Epithelial cell of esophagus (primary cell): ENCODE results near the gene FNTB.

ENCODE experiments used
- DNase-seq: peaks from one replicate; pipeline ENCODE4 v3.0.0; 2010; ENCODE audit warnings: low read depth
- H3K4me3 ChIP-seq: 2 replicates; pipeline ENCODE4 v1.5.1; 2011; ENCODE audit warnings: mild to moderate bottlenecking, low read length, control low read depth
- TF ChIP-seq, protein P1 (sequence below): IDR thresholded peaks from 2 replicates; pipeline ENCODE4 v1.5.1; 2011; ENCODE audit warnings: low read depth, mild to moderate bottlenecking, low read length, control low read depth, inconsistent platforms; ENCODE audit not compliant: insufficient read depth; ENCODE audit errors: missing control alignments

FNTB gene

DNA sequence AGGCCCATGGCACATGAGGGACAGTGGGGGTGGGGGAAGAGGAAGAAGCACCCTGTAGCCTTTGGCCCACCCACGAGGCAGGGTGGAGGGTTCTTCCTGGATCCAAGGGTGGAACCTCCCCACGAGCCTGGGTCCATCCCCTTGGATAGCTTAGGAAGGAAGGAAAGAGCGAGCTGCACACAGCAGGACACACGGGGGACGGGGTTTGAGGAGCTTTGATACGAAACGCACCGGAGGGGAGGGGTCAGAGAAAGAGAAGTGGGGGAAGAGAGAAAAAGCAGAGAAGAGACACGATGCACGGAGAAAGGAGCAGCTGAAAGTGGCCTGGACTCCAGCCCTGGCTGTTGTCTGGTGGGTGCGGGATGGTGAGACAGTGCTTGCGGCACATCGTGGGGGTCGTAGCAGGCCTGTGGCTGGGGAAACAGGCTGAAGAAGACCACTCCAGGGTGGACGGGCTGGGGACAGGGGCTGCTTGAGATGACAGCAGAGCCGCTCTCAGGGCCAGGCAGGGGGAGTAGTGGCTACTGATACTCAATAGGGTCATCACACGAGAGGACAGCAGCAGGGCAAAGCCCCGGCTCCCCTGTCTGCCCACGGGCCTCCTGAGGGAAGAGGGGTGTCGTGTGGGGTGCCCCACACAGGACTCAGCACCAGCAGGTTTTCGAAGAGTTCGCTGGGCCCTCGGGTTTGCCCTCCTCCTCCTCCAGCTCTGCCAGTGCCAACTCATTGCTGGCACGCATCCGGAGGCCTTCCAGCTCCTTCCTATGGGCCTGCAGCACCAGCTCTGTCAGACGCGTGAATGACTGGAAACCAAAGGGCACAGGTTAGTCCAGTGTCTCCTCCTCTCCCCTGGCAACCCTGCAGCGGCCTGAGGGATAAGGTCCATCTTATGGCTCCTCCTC lies 38.7 kb upstream of the FNTB start:
- no peak for DNase-seq
- no peak overlapping the region for H3K4me3 ChIP-seq
- TF ChIP-seq, protein P1, sequence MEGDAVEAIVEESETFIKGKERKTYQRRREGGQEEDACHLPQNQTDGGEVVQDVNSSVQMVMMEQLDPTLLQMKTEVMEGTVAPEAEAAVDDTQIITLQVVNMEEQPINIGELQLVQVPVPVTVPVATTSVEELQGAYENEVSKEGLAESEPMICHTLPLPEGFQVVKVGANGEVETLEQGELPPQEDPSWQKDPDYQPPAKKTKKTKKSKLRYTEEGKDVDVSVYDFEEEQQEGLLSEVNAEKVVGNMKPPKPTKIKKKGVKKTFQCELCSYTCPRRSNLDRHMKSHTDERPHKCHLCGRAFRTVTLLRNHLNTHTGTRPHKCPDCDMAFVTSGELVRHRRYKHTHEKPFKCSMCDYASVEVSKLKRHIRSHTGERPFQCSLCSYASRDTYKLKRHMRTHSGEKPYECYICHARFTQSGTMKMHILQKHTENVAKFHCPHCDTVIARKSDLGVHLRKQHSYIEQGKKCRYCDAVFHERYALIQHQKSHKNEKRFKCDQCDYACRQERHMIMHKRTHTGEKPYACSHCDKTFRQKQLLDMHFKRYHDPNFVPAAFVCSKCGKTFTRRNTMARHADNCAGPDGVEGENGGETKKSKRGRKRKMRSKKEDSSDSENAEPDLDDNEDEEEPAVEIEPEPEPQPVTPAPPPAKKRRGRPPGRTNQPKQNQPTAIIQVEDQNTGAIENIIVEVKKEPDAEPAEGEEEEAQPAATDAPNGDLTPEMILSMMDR, result no peak

DNA sequence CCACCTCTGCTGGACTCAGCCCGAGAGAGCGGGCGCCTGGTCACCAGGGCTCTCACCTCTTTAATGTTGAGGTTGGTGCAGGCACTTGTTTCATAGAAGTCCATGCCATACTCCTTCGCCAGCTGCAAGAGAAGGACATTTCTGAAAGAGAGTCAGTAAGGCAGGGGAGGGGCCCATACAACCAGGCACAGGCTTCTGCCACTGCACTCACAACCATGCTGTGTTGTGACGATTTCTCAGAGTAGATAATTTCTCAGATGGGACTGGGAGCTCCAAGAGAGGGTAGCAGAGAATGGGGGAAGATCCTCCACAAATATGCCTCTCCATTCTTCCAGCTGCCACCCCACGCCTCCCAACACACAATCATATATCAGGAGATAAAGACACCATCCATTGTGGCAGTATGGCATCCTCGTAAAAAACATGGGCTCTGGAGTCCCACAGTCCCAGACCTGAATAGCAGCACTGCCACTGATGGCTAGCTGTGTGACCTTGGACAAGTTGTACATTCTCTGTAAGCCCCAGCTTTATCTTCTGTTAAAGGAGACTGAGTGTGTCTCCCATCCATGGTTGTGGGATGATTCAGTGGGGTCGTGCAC lies 38.0 kb upstream of the FNTB start:
- DNase-seq, result no peak
- H3K4me3 ChIP-seq, result no peak overlapping the region
- TF ChIP-seq, protein P1, result no peak

DNA sequence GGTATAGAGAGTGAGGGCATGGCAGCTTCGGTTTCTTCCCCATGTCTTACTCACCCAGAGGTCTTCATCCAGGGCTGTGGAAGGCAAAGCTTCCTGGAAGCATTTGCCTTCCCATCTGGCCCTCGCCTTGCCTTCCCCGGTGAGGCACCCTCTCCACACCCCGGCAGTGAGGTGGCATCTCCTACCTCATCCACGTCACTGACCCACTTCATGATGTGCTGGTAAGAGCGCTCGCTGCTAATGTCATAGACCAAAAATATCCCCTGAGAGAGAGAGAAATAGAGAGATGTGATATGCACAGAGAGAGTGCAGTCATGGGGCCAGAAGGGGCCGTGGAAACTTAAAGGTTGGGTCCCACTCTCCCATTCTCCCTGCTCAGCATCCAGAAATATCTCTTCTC lies 35.8 kb upstream of the FNTB start:
- no peak overlapping the region for H3K4me3 ChIP-seq
- TF ChIP-seq, protein P1, result no peak
- no peak for DNase-seq

DNA sequence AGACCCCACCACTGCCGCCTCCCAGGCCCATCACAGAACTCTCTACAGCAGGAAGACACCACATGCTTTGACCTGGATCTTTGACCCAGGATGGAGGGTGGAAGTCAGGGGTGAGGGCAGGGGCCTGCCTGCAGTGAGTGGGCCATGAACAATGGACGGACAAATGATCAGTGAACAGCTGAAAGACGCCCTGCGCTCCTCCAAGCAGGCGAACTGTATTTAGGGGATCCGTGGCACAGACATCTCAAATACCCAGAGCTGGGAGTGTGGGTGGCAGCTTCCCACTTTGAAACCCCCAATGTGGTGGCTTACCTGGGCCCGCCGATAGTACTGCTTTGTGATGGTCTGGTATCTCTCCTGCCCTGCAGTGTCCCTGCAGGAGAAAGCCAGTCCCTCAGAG lies 35.4 kb upstream of the FNTB start:
- no peak overlapping the region for H3K4me3 ChIP-seq
- TF ChIP-seq, protein P1, result no peak

DNA sequence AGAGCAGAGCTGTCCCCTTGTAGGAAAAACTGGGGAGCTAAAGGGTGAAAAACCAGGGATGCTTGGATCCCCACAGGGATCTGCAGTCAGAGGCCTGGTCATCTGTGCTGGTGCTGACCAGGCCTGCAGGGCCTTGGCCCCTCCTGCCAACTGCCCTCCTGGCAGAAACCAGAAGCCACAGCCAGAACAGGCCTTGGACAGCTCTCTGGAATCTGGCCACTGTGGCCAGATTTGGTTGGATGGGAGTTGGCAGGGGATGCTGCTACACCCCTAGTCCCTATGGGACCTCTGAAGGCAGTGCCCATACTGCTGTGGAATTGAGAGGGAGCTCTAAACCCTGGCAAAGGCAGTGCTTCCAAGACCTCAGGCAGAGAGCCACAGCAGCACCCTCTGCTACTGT lies 35.0 kb upstream of the FNTB start:
- TF ChIP-seq, protein P1, result no peak
- H3K4me3 ChIP-seq, result no peak overlapping the region
- DNase-seq, result no peak

More for the DNA sequence above, 35.4 kb upstream of the FNTB start:
- DNase-seq, result no peak

DNA sequence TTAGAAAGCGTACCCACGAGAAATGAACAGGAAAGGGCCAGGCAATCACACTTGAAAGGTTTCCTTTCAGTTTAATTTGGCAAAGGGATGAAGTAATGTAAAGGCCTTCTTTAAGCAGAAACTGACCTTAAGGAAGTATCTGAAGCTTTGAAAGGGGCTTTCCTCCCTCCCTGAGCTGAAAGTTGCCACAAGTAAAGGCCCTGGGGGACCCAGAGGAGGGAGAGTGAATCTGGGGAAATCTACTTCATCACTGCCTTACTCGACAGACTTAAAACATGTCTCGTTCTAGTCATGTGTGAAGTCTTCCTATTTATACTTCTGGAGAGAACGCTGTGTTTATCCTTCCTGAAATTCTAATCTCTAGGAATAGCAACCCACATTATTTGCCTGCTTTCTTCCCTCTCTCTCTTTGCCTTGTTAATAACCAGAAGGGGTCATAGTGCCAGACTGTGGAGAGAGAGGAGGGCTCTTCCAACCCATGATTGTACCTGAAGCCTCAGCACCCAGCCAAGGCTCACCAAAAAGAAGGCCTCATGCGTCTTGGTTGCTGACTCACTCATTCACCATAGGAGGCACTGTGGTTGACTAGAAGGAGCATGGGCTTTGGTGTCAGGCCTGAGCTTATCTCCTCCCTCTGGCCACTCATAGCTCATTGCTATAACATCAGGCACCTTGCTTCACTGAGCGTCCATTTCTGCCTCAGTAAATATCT lies 33.9 kb upstream of the FNTB start:
- TF ChIP-seq, protein P1, result no peak
- no peak overlapping the region for H3K4me3 ChIP-seq
- DNase-seq, result no peak

DNA sequence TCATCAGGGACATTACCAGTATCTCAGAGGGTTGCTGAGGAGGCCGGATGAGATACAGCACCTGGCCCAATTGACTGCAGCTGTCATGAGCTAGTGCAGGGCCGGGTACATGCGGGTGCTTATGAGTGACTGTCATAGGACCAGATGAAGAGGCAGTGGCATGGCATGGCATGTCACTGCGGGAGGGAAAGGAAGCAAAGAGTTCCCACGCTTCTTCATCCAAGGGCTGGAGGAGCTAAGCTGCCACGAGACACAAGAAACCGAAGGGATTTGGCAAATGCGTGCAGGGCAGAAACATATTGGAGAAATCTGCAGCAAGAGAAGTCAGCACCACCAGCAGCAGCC lies 33.4 kb upstream of the FNTB start:
- no peak for DNase-seq
- no peak overlapping the region for H3K4me3 ChIP-seq
- TF ChIP-seq, protein P1, result no peak
